ENCODE measurements around the gene IL1RL2.

IL1RL2 gene

DNA sequence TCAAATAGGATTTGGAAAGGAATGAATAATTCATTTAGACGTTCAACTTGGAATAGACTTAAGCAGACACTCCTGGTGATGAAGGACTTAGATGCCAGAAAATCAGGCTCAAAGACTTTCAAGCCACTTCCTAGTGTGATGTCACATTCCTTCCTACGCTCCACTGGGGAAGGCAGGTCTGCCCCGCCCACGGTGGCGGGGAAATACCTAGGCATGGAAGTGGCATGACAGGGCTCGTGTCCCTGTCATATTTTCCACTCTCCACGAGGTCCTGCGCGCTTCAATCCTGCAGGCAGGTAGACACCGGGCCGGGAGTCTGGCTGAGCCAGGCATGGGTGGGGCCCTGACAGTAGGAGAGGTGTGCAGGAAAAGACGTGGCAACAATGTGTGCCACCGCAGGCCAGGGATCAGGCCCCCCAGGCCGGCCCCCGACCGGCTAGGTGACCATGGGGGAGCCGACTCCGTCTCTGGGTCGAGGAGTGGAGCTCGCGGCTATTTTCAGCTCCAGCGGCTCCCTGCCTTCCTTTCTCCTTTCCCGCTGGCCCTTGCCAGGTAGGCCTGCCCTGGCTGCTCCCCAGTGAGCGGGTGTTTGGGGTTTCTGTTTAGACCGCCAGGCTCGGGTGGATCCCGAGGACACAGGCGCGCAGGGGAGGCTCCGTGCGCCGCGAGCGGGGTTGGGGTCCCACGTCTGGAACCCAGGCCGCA, at the start of gene IL1RL2:
Gene IL1RL2 (plus strand): TSS at position 233 of the 705 bp plus-strand sequence. CDS start 845 bp downstream, outside the sequence.
- H3K4me1 ChIP-seq (ENCODE audit: low read depth, poor library complexity, severe bottlenecking), result no peaks in the 10 kb centered on the region
- H3K79me2 ChIP-seq (ENCODE audit: insufficient read depth, low read depth), result no peaks in the 10 kb centered on the region
- H3K4me3 ChIP-seq (IDR thresholded peaks at IDR 0.05; ENCODE audit: insufficient read depth, low read depth, low read length), result no peak within 1 kb of the TSS
- no peak within 1 kb of the TSS for H2AFZ ChIP-seq (ENCODE audit: low read depth)
- no peak for TF ChIP-seq CTCF (conservative IDR thresholded peaks at IDR 0.05; ENCODE audit: low read depth, low read length)
- no peaks in the 10 kb centered on the region for H4K20me1 ChIP-seq (ENCODE audit: insufficient read depth)
- H3K27me3 ChIP-seq (ENCODE audit: insufficient read depth, low read depth), result no peaks in the 10 kb centered on the region
- no peak within 1 kb of the TSS for H3K4me2 ChIP-seq
- H3K27ac ChIP-seq, result no peak within 1 kb of the TSS
- no peak within 1 kb of the TSS for H3K9ac ChIP-seq
- H3K36me3 ChIP-seq (ENCODE audit: insufficient read depth), result no peaks in the 10 kb centered on the region

DNA sequence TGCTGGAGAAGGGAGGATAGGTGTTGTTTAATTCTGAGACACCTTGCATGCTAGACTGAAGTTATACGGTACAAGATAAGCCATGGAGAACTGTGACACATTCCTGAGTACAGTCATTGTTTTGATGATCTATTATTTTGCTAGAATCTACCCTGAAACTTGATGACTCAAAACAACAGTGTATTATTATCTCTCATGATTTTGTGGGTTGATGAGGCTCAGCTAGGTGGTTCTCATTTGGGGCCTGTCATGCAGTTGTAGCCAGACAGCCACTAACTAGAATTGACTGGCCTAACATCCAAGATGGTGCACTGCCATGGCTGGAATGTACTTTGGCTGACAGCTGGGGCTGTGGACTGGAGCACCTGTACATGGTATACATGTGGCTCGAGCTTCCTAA, 49.7 kb upstream of the IL1RL2 start:
- Histone ChIP-seq H3K4me3 (IDR thresholded peaks at IDR 0.05; ENCODE audit: insufficient read depth, low read depth, low read length) (no peak overlapping the region), H3K9ac (no peak overlapping the region), H3K27ac (no peak overlapping the region), H4K20me1 (ENCODE audit: insufficient read depth) (no peaks in the 10 kb centered on the region), H3K36me3 (ENCODE audit: insufficient read depth) (no peaks in the 10 kb centered on the region), H3K27me3 (ENCODE audit: insufficient read depth, low read depth) (no peaks in the 10 kb centered on the region), H3K4me2 (no peak overlapping the region), H2AFZ (ENCODE audit: low read depth) (no peak overlapping the region), H3K79me2 (ENCODE audit: insufficient read depth, low read depth) (no peaks in the 10 kb centered on the region), H3K4me1 (ENCODE audit: low read depth, poor library complexity, severe bottlenecking) (no peaks in the 10 kb centered on the region)
- TF ChIP-seq CTCF (conservative IDR thresholded peaks at IDR 0.05; ENCODE audit: low read depth, low read length), result no peak

- H4K20me1 ChIP-seq (ENCODE audit: insufficient read depth), result no peaks in the 10 kb centered on the region
- no peaks in the 10 kb centered on the region for H3K36me3 ChIP-seq (ENCODE audit: insufficient read depth)
- H3K27me3 ChIP-seq (ENCODE audit: insufficient read depth, low read depth), result no peaks in the 10 kb centered on the region
- H3K4me2 ChIP-seq, result no peak overlapping the region
- no peaks in the 10 kb centered on the region for H3K79me2 ChIP-seq (ENCODE audit: insufficient read depth, low read depth)
- H3K4me3 ChIP-seq (IDR thresholded peaks at IDR 0.05; ENCODE audit: insufficient read depth, low read depth, low read length), result no peak overlapping the region
- no peak overlapping the region for H3K9ac ChIP-seq
- H3K27ac ChIP-seq, result no peak overlapping the region
- TF ChIP-seq CTCF (conservative IDR thresholded peaks at IDR 0.05; ENCODE audit: low read depth, low read length), result no peak
- no peaks in the 10 kb centered on the region for H3K4me1 ChIP-seq (ENCODE audit: low read depth, poor library complexity, severe bottlenecking)
- H2AFZ ChIP-seq (ENCODE audit: low read depth), result no peak overlapping the region
Observed at GRCh38 chr2:102138331-102138730, 48.5 kb upstream of the IL1RL2 start.

DNA sequence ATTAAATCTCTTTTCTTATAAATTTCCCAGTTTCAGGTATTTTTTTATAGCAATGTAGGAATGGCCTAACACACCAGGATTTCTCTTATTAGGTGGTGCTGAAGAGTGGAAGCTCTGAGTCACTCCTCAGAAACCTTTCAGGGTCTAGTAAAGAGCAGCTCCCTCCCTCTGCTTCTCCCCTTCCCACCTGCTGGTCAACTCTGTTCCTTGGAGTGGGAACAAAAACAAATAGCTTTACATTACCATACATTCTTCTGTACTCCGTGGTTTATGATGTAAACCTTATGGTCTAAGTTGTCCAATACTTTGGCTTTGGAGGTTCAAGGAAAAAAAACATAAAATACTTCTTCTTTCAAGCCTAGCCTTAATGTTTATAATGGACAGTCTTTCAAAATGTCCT, 47.0 kb upstream of the IL1RL2 start:
- no peak overlapping the region for H3K4me3 ChIP-seq (IDR thresholded peaks at IDR 0.05; ENCODE audit: insufficient read depth, low read depth, low read length)
- no peaks in the 10 kb centered on the region for H3K4me1 ChIP-seq (ENCODE audit: low read depth, poor library complexity, severe bottlenecking)
- no peaks in the 10 kb centered on the region for H3K79me2 ChIP-seq (ENCODE audit: insufficient read depth, low read depth)
- no peaks in the 10 kb centered on the region for H3K27me3 ChIP-seq (ENCODE audit: insufficient read depth, low read depth)
- TF ChIP-seq CTCF (conservative IDR thresholded peaks at IDR 0.05; ENCODE audit: low read depth, low read length), result no peak
- no peak overlapping the region for H3K9ac ChIP-seq
- H2AFZ ChIP-seq (ENCODE audit: low read depth), result no peak overlapping the region
- no peak overlapping the region for H3K4me2 ChIP-seq
- H4K20me1 ChIP-seq (ENCODE audit: insufficient read depth), result no peaks in the 10 kb centered on the region
- H3K36me3 ChIP-seq (ENCODE audit: insufficient read depth), result no peaks in the 10 kb centered on the region
- H3K27ac ChIP-seq, result no peak overlapping the region
